ENCODE data around the gene GP1BB.

GRCh38 chr22:19755145-19755710, 31.9 kb downstream of the GP1BB start:
- TF ChIP-seq CTCF (IDR thresholded peaks at IDR 0.05) (no peak), POLR2A (IDR thresholded peaks at IDR 0.05) (no peak)
